OCI-LY7 (cell line): ENCODE results near the gene B3GAT1.

Source experiments
- CTCF ChIP-seq: fragments of 200-600 bp; sonication (generic); conservative IDR thresholded peaks from 2 replicates; pipeline ENCODE4 v1.5.1; 2014; ENCODE audit warnings: mild to moderate bottlenecking, antibody characterized with exemption, low read length, moderate library complexity, mixed read lengths
- EZH2phosphoT487 ChIP-seq: fragments of 200-600 bp; sonication (generic); IDR thresholded peaks from 2 replicates; pipeline ENCODE4 v1.6.1; 2018; ENCODE audit warnings: low read depth, borderline replicate concordance, mild to moderate bottlenecking, mixed run types, antibody characterized with exemption, low read length, moderate library complexity, mixed read lengths

GRCh38 chr11:134379241-134379640, 32.8 kb downstream of the B3GAT1 start:
- no peak for TF ChIP-seq CTCF
- TF ChIP-seq EZH2phosphoT487: no peak
